HepG2 (cell line): ENCODE results near the gene MPG. TPM values are rescaled to one million over a fixed set of nuclear protein-coding genes. Genes with fewer than 3 reads are reported as not detected.
A peak's percentile ranks its signal among the peaks of the same experiment; 100 is the strongest.

Experiments used
- ATAD3A ChIP-seq: sonication (generic); formaldehyde crosslinking; IDR thresholded peaks from 2 replicates; pipeline ENCODE4 v1.4.0; 2020; ENCODE audit warnings: missing genetic modification reagents
- EEA1 ChIP-seq: sonication (generic); formaldehyde crosslinking; IDR thresholded peaks from 2 replicates; pipeline ENCODE4 v1.5.1; 2020; ENCODE audit warnings: mild to moderate bottlenecking, missing genetic modification reagents, borderline replicate concordance
- ISX ChIP-seq: sonication (generic); formaldehyde crosslinking; conservative IDR thresholded peaks from 2 replicates; pipeline ENCODE4 v1.5.0; 2020; ENCODE audit warnings: missing genetic modification reagents
- JUND ChIP-seq: sonication (generic); formaldehyde crosslinking; IDR thresholded peaks from 2 replicates; pipeline ENCODE4 v1.8.0; 2022; ENCODE audit warnings: mild to moderate bottlenecking, missing genetic modification reagents
- KAT7 ChIP-seq: IDR thresholded peaks from 2 replicates; pipeline ENCODE4 v1.6.1; 2018; ENCODE audit warnings: borderline replicate concordance, missing compliant biosample characterization
- MZF1 ChIP-seq: sonication (generic); formaldehyde crosslinking; IDR thresholded peaks from 2 replicates; pipeline ENCODE4 v1.8.1; 2023; ENCODE audit warnings: mild to moderate bottlenecking, missing genetic modification reagents, borderline replicate concordance
- NKX3-1 ChIP-seq: sonication (generic); formaldehyde crosslinking; IDR thresholded peaks from 2 replicates; pipeline ENCODE4 v1.5.0; 2020; ENCODE audit warnings: missing genetic modification reagents
- SATB2 ChIP-seq: sonication (generic); formaldehyde crosslinking; IDR thresholded peaks from 2 replicates; pipeline ENCODE4 v1.5.0; 2020; ENCODE audit warnings: missing genetic modification reagents
- SNAPC4 ChIP-seq: sonication (generic); formaldehyde crosslinking; IDR thresholded peaks from 2 replicates; pipeline ENCODE4 v1.4.0; 2020; ENCODE audit warnings: mild to moderate bottlenecking, missing genetic modification reagents
- SOX13 ChIP-seq, 3 experiments: fragments of 450-650 bp in 1 of 3; sonication (generic) in 1 of 3; formaldehyde crosslinking in 1 of 3; IDR thresholded peaks in 2 of 3; conservative IDR thresholded peaks in 1 of 3; 2 replicates each; pipeline versions ENCODE4 v1.5.0 to v1.6.1; 2016 to 2020; ENCODE audit warnings: antibody characterized with exemption in 1 of 3, mild to moderate bottlenecking in 1 of 3, missing compliant biosample characterization in 1 of 3, missing genetic modification reagents in 1 of 3, moderate library complexity in 1 of 3
- TFAP4 ChIP-seq: sonication (generic); IDR thresholded peaks from 2 replicates; pipeline ENCODE4 v1.6.1; 2016; ENCODE audit warnings: low read depth, borderline replicate concordance
- YEATS2 ChIP-seq: sonication (generic); formaldehyde crosslinking; IDR thresholded peaks from 2 replicates; pipeline ENCODE4 v1.4.0; 2020; ENCODE audit warnings: missing genetic modification reagents, borderline replicate concordance
- YY1 ChIP-seq: IDR thresholded peaks from 2 replicates; pipeline ENCODE4 v1.6.1; 2011; ENCODE audit warnings: low read length, low read depth, moderate library complexity, mild to moderate bottlenecking; ENCODE audit not compliant: insufficient read depth, insufficient replicate concordance
- ZNF503 ChIP-seq: sonication (generic); formaldehyde crosslinking; IDR thresholded peaks from 2 replicates; pipeline ENCODE4 v1.4.0; 2020; ENCODE audit warnings: missing genetic modification reagents
- ZNF513 ChIP-seq: sonication (generic); formaldehyde crosslinking; conservative IDR thresholded peaks from 2 replicates; pipeline ENCODE4 v1.5.0; 2020; ENCODE audit warnings: missing genetic modification reagents
- ZNF562 ChIP-seq: sonication (generic); formaldehyde crosslinking; IDR thresholded peaks from 2 replicates; pipeline ENCODE4 v1.8.0; 2022; ENCODE audit warnings: missing genetic modification reagents, borderline replicate concordance
- ZNF564 ChIP-seq: sonication (generic); formaldehyde crosslinking; IDR thresholded peaks from 2 replicates; pipeline ENCODE4 v1.8.1; 2023; ENCODE audit warnings: mild to moderate bottlenecking, missing genetic modification reagents
- ZNF713 ChIP-seq: sonication (generic); formaldehyde crosslinking; IDR thresholded peaks from 2 replicates; pipeline ENCODE4 v1.4.0; 2020; ENCODE audit warnings: mild to moderate bottlenecking, missing genetic modification reagents
- ZNF772 ChIP-seq: sonication (generic); formaldehyde crosslinking; IDR thresholded peaks from 2 replicates; pipeline ENCODE4 v1.5.0; 2020; ENCODE audit warnings: mild to moderate bottlenecking, missing genetic modification reagents
- ZNF883 ChIP-seq: sonication (generic); formaldehyde crosslinking; IDR thresholded peaks from 2 replicates; pipeline ENCODE4 v1.5.1; 2020; ENCODE audit warnings: mild to moderate bottlenecking, missing genetic modification reagents; ENCODE audit errors: not compliant biosample characterization
- ZSCAN12 ChIP-seq: sonication (generic); formaldehyde crosslinking; IDR thresholded peaks from 2 replicates; pipeline ENCODE4 v1.9.0; 2021; ENCODE audit warnings: mild to moderate bottlenecking, missing genetic modification reagents
- ZSCAN25 ChIP-seq: sonication (generic); formaldehyde crosslinking; IDR thresholded peaks from 2 replicates; pipeline ENCODE4 v1.8.0; 2022; ENCODE audit warnings: mild to moderate bottlenecking, missing genetic modification reagents
- polyA plus RNA-seq, 8 experiments: library from polyadenylated mRNA; depleted of rRNA in 3 of 8; stranded (reverse) in 7 of 8; unstranded in 1 of 8; fragments of >200 nt; fragmentation: Illumina TruSeq in 4 of 8; extraction: Trizol in 4 of 8; gene quantifications; 2 replicates each; pipeline versions ENCODE4 v1.2.1 to v1.2.3, GENCODE V29; 2011 to 2016; ENCODE audit warnings: low read depth in 4 of 8, missing spikeins in 1 of 8, mixed read lengths in 1 of 8; ENCODE audit not compliant: insufficient read depth in 1 of 8
- total RNA-seq, 5 experiments: library from RNA; depleted of rRNA; stranded (reverse); fragments of >200 nt; fragmentation: Illumina TruSeq; extraction: Trizol; gene quantifications; 2 replicates each; pipeline ENCODE4 v1.2.3, GENCODE V29; 2016; ENCODE audit warnings: low read depth in 1 of 5

The MPG gene
- total and polyA plus RNA-seq, 2 of the 13 experiments (the other 11 are each of a cell fraction or from before 2014, with no cell fraction given): 59.1 to 62.5 TPM

GRCh38 chr16:96935-97381, 18.9 kb downstream of the MPG start (continued):
- TF ChIP-seq TFAP4 (peak; percentile 89), SNAPC4 (CRISPR knock-in tag) (no peak), ZNF772 (CRISPR knock-in tag) (peak; percentile 64; the same call in 1 of the 2 replicates), EEA1 (CRISPR knock-in tag) (no peak), ATAD3A (CRISPR knock-in tag) (no peak), SATB2 (no peak), ZNF883 (CRISPR knock-in tag) (peak; percentile 46), ZNF562 (no peak), JUND (CRISPR knock-in tag) (no peak), ISX (CRISPR knock-in tag) (no peak), ZSCAN25 (CRISPR knock-in tag) (no peak), YEATS2 (CRISPR knock-in tag) (no peak; the same call in 1 of the 2 replicates), ZNF564 (CRISPR knock-in tag) (no peak), MZF1 (0 out of 2 replicates have a peak, but pooled peaks have one; percentile 84), KAT7 (no peak), YY1 (peak; percentile 68), ZNF503 (CRISPR knock-in tag) (no peak), ZSCAN12 (CRISPR knock-in tag) (no peak), ZNF713 (no peak), ZNF513 (CRISPR knock-in tag) (no peak), SOX13 (IDR thresholded peaks at IDR 0.05) (no peak), SOX13 (CRISPR knock-in tag; conservative IDR thresholded peaks at IDR 0.05 in 1 of 2, IDR thresholded peaks at IDR 0.05 in 1 of 2) (peak in 1 of 2 experiments; percentile 18; a peak in 1 of 4 replicates), NKX3-1 (CRISPR knock-in tag) (no peak)
